Activated naive CD4-positive, alpha-beta T cell (primary cell): ENCODE results near the gene NAA50.

Source experiments
- DNase-seq, 4 experiments: peaks; one replicate each; lab custom pipeline; 2025; lab: John Stamatoyannopoulos, UW

NAA50 gene

DNA sequence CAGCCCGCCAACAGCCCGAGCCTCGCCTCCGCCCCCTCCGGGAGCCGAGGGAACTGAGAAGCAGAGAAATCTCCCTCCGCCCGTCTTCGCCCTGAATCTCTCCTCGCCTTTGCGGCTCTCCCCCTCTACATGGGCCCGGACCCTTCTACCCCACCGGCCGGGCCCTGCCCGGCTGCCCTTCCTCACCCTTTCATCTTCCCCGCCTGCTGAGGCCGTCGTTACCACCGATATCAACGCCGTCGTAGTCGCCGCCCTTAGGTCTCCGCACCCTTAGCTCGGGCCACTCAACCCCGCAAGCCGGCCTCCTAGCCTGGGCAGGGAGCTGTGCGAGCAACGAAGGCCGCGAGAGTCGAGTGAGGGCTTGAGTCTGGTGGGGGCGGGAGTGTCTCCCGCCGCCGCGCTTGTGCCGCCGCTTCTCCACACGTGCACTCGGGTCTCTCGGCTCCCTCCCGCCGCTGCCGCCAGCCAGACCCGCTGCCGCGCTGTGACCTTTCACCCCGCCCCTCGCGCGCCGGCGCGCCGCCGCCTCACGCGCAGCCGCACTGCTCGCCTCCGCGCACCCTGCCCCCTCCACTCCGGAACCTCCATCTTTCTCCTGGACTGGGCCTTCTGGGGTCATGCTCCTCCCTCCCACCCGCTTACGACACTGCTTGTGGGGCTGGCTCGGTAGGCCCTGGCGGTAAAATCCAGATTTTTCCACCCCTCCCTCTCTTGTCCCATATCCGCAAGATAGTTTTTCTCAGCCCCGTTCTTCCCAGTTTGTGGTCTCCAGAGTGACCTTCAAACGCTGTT is at the start of gene NAA50:
Gene NAA50 (minus strand): TSS at position 494 of the 792 bp plus-strand sequence. CDS start 300 bp downstream, at position 194.
- DNase-seq = peak; percentile 81 to 93 (median 85)

GRCh38 chr3:113795693-113796092 is 49.6 kb upstream of the NAA50 start:
- DNase-seq = no peak

DNA sequence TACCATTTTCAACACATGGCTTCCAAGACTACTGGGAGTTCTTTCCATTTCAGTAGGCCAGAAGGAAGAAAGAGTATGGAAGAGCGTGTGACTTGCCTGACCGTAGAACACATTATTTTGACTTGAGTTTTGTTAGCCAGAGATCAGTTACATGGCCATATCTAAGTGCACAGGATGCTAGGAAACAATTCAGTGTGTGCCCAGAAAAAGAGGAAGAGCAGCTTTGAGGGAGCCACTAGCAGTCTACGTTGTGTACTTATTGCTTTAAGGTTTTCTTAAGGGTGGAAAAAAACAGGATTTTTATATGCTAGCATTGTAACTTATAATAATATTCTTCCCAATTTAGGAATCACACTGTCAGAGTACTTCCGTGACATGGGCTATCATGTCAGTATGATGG is 48.5 kb upstream of the NAA50 start:
- DNase-seq = no peak

DNA sequence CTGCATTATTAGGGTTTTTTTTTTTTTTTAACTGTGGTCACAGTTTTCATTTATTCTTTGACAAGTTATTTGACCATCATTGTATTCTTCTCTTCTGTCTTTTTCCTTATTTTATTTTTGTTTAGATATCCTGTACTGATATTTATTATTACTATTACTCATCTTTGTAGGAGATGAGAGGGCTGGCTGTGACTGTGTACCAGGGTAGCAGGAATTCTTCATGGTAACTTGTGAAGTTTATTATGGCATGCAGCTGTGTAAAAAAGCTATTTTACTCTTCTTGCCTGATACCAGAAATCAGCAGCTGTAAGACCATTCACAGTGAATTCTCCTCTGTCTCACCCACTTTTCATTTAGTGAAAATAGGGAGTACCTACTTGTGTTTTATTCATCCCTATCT is 45.3 kb upstream of the NAA50 start:
- no peak for DNase-seq

- no peak for DNase-seq
Measured at GRCh38 chr3:113783980-113784379, 37.9 kb upstream of the NAA50 start.

- no peak for DNase-seq
Measured at GRCh38 chr3:113783463-113783862, 37.4 kb upstream of the NAA50 start.

- no peak for DNase-seq
Measured at GRCh38 chr3:113776564-113776963, 30.5 kb upstream of the NAA50 start.

DNA sequence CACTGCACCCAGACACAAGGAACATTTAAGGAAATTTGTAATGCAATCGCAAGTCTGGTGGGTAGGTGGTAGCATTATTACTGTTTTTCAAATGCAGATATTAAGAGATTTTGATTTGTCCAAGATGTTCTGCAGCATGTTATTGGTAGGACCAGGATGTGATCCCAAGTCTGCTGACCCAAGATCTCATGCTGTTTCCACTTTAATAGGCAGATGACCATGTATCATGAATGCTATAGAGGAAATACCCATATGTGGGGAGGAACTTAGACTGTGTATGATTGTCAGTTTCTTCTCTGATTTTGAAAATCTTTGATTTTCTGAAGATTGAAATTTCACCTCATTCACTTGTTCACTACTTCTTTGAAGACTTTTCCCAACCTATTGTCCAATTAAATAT is 29.5 kb upstream of the NAA50 start:
- no peak for DNase-seq

- DNase-seq = no peak
Measured at GRCh38 chr3:113773381-113773780, 27.3 kb upstream of the NAA50 start.

GRCh38 chr3:113771993-113772392 is 25.9 kb upstream of the NAA50 start:
- DNase-seq = no peak

DNA sequence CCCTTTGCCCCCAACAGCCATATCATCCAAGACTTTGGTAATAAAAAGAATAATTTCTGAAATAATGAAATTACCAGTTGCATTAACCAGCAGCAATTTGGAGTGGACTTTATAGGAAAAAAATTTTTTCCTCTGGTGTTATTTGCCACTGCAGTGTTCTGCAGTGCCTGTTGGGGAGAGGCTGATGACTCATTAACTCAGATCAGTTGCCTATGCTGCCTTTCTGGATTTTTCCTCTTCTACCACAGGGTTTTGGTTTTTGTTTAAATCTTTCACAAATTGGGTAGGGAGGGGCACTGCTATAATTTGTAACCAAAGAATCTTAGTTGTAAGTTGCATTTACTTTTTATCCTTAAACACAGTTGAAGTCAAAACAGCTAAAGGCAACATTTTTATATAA is 23.5 kb upstream of the NAA50 start:
- no peak for DNase-seq

- no peak for DNase-seq
Measured at GRCh38 chr3:113764698-113765097, 18.6 kb upstream of the NAA50 start.

DNA sequence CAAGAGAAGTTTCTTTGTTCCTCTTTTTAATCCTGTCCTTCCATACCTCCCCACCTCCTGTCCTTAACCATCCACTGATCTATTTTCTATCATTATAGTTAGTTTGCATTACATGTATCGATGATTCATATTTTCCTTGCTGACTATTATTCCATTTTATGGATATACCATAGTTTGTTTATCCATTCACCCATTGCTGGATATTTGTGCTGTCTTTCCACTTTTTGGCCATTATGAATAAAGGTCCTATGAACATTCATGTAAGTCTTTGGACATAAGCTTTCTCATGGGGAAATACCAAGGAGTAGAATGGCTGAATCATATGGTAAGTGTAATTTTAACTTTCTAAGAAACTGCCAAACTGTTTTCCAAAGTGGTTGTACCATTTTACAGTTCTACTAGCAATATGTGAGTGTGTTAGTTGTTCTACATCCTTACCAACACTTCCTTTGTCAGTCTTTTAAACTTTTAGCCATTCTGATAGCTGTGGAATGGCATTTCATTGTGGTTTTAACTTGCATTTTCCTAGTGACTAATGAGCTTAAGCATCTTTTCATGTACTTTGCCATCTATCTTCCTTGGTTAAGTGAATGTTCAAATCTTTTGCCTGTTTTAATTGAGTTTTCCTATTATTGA is 12.5 kb upstream of the NAA50 start:
- no peak for DNase-seq

DNA sequence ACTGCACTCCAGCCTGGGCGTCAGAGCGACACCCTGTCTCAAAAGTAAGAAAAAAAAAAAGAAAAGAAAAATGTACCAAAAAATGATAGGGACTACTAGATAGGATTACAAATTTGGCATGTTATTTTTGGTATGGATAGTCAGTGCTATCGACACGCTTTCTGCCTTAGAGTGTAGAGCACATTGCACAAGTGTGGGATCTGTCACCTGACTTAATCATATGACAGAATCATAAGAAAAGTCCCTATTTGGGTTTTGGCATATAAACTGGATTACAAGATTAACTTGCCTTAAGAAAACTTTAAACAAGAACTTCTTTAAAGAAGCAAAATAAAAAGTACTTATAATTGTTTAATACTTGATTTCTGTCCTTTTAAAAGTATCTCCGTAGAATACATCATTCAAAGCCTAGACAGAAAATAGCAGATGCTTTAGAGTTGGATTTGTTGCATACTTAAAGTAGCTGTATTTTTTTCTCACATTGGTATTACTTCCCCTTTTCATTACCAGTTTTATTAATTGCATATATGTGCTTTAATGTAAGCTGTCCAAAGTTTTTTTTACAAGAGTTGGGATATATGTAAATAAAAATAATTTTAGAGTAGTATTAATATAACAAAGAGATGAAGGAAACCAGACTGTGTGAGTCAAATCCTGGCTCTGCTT is 8.6 kb upstream of the NAA50 start:
- no peak for DNase-seq

GRCh38 chr3:113753376-113753985 is 7.4 kb upstream of the NAA50 start:
- no peak for DNase-seq

GRCh38 chr3:113751141-113751540 is 5.1 kb upstream of the NAA50 start:
- DNase-seq = no peak

DNA sequence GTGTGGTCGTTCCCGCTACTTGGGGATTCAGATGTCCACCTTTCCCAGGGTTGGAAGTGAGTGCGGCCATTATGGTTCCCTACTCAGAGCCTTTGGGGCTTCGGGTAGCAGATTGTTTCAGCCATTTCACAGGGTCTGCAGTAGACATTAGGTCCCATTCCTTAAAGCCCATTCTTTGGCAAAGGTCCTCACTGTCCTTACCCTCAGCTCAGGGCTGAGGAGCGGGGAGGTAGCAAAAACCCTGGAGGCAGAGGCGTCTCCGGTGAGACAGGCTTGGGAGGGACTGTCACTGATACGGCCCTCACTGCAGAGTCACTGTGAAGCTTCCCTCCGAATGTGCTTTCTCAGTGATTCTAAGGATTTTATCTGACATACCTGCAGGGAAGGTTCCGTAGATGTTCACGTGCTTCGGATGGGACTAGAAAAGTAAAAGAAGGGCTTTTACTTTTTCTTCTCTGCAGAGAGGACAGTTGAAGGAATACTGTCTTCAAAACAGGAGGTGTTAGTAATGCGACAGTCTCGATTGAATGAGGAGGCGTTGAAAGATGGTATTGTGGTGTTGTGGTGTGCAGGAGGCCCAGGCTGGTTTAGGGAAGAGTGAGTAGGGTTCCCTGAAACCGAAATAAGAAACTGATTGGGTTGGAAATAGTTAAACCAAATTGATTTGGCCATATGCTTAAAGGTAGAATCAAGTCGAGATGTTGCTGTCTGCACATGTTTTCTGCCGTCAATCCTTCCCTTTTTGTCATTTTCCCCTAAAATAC is 1.4 kb upstream of the NAA50 start:
- DNase-seq = no peak

- DNase-seq = peak; percentile 41 to 75 (median 59)
Measured at GRCh38 chr3:113746548-113747282, 666 bp upstream of the NAA50 start, which contains the start of gene ATP6V1A. Gene ATP6V1A (plus strand): TSS chr3:113747035. CDS start chr3:113778754, 31,719 bp downstream.

DNA sequence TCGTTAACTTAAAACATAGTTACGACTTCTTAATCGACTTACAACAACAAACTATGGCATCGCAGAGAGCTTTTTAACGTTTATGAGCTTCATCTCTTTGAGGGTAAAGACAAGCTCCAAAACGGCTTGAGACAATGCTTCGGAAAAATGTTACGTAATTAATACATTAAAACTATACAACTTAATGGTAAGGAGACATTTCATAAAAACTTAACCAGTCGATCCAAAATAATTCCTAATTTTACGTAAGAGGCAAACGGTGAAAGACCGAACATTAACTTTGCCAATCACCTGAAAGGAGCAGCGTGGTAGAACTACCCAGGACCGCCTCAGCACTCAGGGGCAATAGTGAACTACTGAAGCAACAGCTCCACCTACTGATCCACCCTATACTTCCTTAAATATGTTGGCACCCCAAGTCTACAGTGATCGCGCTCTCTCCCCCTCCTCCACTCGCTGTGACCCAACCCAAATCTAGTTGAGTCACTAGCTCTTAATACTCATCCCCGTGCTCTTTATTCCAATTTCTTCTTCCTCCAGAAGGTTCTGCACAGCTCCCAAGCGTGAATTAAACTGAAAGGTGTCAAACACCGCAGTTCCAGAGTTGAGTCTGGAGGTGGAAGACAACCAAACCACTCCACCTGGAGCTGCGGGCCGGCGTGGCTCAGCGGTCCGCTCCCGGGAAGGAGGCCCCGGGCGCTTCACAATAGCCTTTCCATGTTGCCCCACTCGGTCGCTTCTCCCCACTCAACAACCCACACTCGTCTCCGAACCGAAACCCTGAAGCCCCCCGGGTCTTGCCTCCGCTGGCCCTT is 901 bp downstream of the NAA50 start:
- DNase-seq = peak; percentile 6 to 61 (median 42)

- no peak for DNase-seq
Measured at GRCh38 chr3:113743006-113743630, 2.9 kb downstream of the NAA50 start.
